Measurements from ENCODE around the gene ITGA8.
A peak's percentile ranks its signal among the peaks of the same experiment; 100 is the strongest.
"Not testable (repeated sequence)": the region's sequence is repeated elsewhere in the genome, so short reads cannot be mapped to it uniquely, and the experiment has no call there.

Gene ITGA8

DNA sequence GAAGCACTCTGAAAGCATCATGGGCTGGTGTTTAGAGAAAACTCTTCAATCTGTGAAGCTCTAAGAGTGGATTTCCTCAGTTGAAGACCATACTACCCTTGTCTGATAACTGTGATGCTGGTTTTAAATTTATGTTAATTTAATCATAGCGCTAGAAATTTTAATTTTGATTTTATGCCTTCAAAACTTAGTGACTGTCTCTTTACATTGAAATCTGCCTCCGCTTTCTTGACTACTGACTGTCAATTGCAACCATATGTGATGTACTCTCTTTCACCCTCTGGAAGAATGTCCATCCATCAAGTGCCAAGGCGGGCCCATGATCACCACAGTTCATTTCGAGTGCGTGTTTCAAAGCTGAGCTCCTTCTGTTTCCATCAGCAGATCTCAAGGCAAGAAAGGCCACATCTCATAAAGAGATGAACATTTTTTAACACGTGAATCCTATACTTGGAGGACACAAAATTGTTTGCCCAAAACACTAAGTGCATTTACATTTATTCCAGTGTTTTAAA, 147.1 kb downstream of the ITGA8 start:
- peaks cover 0 to 5% (median 0%) of the 10 kb centered on the region in 11 experiments; a peak in 4 of 22 replicates for H3K9me3 ChIP-seq (replicated peaks in 1 of 11)
- no peak overlapping the region for H3K27ac ChIP-seq
- H3K9ac ChIP-seq, result no peak overlapping the region
- no peak overlapping the region for H3K4me3 ChIP-seq
- no peaks in the 10 kb centered on the region for H3K27me3 ChIP-seq
- TF ChIP-seq Cebpa-rat (IDR thresholded peaks at IDR 0.05), result no peak
- no peaks in the 10 kb centered on the region for H4K20me1 ChIP-seq
- H3K4me2 ChIP-seq, result peak overlapping the region in 7 of 11 experiments; percentile 5 to 62 (median 52); a peak in 8 of 22 replicates
- peaks cover 16 to 54% (median 28%) of the 10 kb centered on the region in 10 experiments for H3K4me1 ChIP-seq
- H3K36me3 ChIP-seq, result peaks cover 0 to 90% (median 26%) of the 10 kb centered on the region in 11 experiments; a peak in 12 of 22 replicates

DNA sequence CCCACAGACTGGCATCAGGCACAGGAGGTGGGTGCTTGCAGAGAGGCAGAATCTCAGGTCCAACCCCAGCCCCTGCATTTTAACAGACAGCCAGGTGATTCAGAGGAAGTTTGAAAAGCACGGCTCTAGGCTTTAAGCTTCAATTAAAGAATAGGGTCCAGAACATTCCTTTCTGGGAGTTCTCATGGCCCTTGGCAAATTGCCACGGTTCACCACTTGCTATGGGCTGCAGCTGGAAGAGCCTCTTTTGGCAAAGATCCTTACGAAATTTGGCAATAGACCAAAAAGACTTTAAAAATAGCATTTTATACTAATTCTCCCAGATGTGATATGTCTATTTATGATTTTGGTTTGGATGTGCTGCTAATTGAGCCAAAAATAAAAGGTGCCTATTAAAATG, 148.1 kb downstream of the ITGA8 start:
- peaks cover 0 to 5% (median 0%) of the 10 kb centered on the region in 11 experiments; a peak in 4 of 22 replicates for H3K9me3 ChIP-seq (replicated peaks in 1 of 11)
- peaks cover 0 to 82% (median 17%) of the 10 kb centered on the region in 11 experiments; a peak in 12 of 22 replicates for H3K36me3 ChIP-seq
- H4K20me1 ChIP-seq, result no peaks in the 10 kb centered on the region
- H3K4me3 ChIP-seq, result no peak overlapping the region
- peak overlapping the region in 6 of 11 experiments; percentile 8 to 40 (median 22); a peak in 7 of 22 replicates for H3K27ac ChIP-seq
- no peak overlapping the region for H3K9ac ChIP-seq
- peak overlapping the region; percentile 42 to 68 (median 59) for H3K4me2 ChIP-seq
- peaks cover 22 to 61% (median 34%) of the 10 kb centered on the region in 10 experiments for H3K4me1 ChIP-seq
- TF ChIP-seq Cebpa-rat (IDR thresholded peaks at IDR 0.05), result no peak
- no peaks in the 10 kb centered on the region for H3K27me3 ChIP-seq

DNA sequence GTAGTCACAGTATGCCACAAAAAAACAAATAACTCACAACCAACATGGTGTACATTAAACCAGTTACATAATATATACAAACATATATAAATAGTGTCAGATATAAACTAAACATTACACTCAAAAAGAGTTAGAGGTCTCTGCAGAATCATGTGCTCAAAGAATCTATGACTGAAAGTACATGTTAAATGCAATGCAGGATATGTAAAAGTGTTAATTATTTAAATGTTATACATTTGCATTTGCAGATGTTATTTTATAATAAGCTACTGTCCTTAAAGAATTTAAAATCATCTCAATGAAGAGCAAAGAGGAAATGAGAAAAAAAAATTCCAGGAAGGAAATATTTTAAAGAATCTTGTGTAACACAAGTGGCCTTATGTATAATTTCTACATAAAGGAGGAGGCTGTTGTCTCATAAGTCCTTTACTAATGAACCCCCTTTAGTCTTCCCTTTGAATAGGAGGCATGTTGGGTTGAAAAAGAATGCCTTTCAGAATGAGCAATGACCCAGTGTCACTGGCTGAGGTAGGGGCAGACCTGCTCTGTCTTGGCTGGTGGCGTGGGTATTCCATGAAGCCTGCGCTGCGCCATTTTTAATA, 148.9 kb downstream of the ITGA8 start:
- H3K4me3 ChIP-seq, result no peak overlapping the region
- H3K27me3 ChIP-seq, result no peaks in the 10 kb centered on the region
- peaks cover 0 to 5% (median 0%) of the 10 kb centered on the region in 11 experiments; a peak in 4 of 22 replicates for H3K9me3 ChIP-seq (replicated peaks in 1 of 11)
- TF ChIP-seq Cebpa-rat (IDR thresholded peaks at IDR 0.05), result no peak
- peak overlapping the region; percentile 42 to 68 (median 59) for H3K4me2 ChIP-seq
- no peak overlapping the region for H3K9ac ChIP-seq
- peaks cover 0 to 81% (median 11%) of the 10 kb centered on the region in 11 experiments; a peak in 11 of 22 replicates for H3K36me3 ChIP-seq
- H3K4me1 ChIP-seq, result peaks cover 22 to 67% (median 34%) of the 10 kb centered on the region in 10 experiments
- peak overlapping the region in 6 of 11 experiments; percentile 8 to 40 (median 22); a peak in 8 of 22 replicates for H3K27ac ChIP-seq
- no peaks in the 10 kb centered on the region for H4K20me1 ChIP-seq

DNA sequence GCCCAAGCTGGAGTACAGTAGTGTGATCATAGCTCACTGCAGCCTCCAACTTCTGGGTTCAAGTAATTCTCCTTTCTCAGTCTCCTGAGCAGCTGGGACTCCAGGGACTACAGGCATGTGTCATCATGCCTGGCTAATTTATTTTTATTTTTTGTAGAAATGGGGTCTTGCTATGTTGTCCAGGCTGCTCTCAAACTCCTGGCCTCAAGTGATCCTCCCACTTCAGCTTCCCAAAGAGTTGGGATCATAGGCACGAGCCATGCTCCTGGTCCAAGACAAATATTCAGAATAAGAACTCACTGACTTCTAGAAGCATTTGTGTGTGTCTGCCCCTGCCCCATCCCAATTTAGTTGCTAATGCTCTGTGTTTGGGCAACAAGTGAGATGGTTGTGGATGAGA, 151.8 kb downstream of the ITGA8 start:
- H3K4me2 ChIP-seq, result peak overlapping the region; percentile 15 to 72 (median 57); a peak in 21 of 22 replicates
- no peaks in the 10 kb centered on the region for H4K20me1 ChIP-seq
- H3K36me3 ChIP-seq, result peaks cover 0 to 58% (median 6%) of the 10 kb centered on the region in 11 experiments; a peak in 10 of 22 replicates
- no peak overlapping the region for H3K4me3 ChIP-seq
- H3K9ac ChIP-seq, result no peak overlapping the region
- TF ChIP-seq Cebpa-rat (IDR thresholded peaks at IDR 0.05), result no peak
- peak overlapping the region in 7 of 11 experiments; percentile 2 to 53 (median 32); a peak in 9 of 22 replicates for H3K27ac ChIP-seq
- no peaks in the 10 kb centered on the region for H3K27me3 ChIP-seq
- H3K9me3 ChIP-seq (replicated peaks in 1 of 11), result peaks cover 0 to 5% (median 0%) of the 10 kb centered on the region in 11 experiments; a peak in 1 of 22 replicates
- peaks cover 31 to 85% (median 58%) of the 10 kb centered on the region in 10 experiments for H3K4me1 ChIP-seq

DNA sequence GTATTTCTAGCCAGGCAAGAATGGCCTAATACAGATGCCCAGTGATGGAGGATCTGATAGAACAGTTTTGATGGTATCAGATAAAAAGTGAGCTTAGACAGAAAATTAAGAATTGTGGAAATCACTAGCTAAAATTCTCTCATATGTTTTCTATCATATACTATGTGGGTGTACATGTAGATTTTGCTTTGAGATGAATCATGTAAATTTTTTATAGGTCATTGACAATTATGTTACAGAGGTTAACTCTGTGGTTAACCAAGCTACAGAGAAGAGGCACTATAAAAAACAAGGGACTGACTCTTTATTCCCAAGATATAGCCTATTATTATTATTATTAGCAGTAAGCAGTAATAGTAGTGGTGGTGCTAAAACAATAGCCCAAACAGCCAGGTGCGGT, 156.5 kb downstream of the ITGA8 start:
- H3K36me3 ChIP-seq, result peaks cover 0 to 55% (median 8%) of the 10 kb centered on the region in 11 experiments; a peak in 13 of 22 replicates
- no peak overlapping the region for H3K27ac ChIP-seq
- no peak for TF ChIP-seq Cebpa-rat (IDR thresholded peaks at IDR 0.05)
- no peak overlapping the region for H3K4me3 ChIP-seq
- H3K4me2 ChIP-seq, result peak overlapping the region; percentile 6 to 76 (median 55); a peak in 21 of 22 replicates
- H3K9ac ChIP-seq, result no peak overlapping the region
- peaks cover 0 to 4% (median 0%) of the 10 kb centered on the region in 11 experiments; a peak in 1 of 22 replicates for H3K9me3 ChIP-seq (replicated peaks in 1 of 11)
- H3K27me3 ChIP-seq, result no peaks in the 10 kb centered on the region
- no peaks in the 10 kb centered on the region for H4K20me1 ChIP-seq
- peaks cover 17 to 64% (median 38%) of the 10 kb centered on the region in 10 experiments for H3K4me1 ChIP-seq

DNA sequence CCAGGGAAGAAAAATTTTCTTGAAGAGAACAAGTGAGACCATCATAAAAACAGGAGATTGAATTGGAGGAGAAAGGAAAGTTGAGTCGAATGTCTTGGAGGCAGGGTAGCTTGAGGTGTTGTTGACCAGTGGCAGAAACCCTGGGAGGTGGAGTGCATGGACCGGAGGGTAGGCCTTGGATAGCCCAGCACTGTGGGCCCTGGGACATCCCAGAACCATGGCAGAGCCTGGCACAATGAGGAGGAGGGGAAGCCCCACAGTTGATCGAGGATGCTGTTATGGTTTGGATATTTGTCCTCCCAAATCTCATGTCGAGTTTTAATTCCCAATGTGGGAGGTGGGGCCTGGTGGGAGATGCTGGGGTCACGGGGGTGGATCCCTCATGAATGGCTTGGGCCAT, 157.1 kb downstream of the ITGA8 start:
- no peak overlapping the region for H3K9ac ChIP-seq
- H3K9me3 ChIP-seq (replicated peaks in 1 of 11), result peaks cover 0 to 4% (median 0%) of the 10 kb centered on the region in 11 experiments; a peak in 1 of 22 replicates
- no peak overlapping the region for H3K4me2 ChIP-seq
- TF ChIP-seq Cebpa-rat (IDR thresholded peaks at IDR 0.05), result no peak
- H3K4me1 ChIP-seq, result peaks cover 13 to 61% (median 31%) of the 10 kb centered on the region in 10 experiments
- no peaks in the 10 kb centered on the region for H3K27me3 ChIP-seq
- peaks cover 0 to 56% (median 15%) of the 10 kb centered on the region in 11 experiments; a peak in 13 of 22 replicates for H3K36me3 ChIP-seq
- H3K27ac ChIP-seq, result no peak overlapping the region
- H4K20me1 ChIP-seq, result no peaks in the 10 kb centered on the region
- H3K4me3 ChIP-seq, result no peak overlapping the region

DNA sequence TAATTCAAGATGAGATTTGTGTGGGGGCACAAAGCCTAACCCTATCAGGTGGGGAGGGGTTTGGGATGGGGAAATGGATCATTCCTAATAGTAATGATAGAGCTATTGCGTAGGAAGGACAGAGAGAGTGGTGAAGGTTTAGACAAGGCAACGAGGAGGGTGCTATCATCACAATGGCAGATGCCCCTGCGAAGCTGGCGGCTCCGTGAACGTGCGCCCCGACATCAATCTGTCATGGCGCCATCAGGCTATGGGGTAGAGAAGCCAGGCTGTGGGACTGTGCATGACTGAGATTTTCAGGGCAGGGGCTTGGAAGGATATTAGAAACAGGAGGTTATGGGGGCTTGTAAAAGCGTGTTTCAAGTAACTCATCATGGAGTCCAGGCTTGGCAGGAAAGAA, 157.6 kb downstream of the ITGA8 start:
- peaks cover 0 to 61% (median 20%) of the 10 kb centered on the region in 11 experiments; a peak in 13 of 22 replicates for H3K36me3 ChIP-seq
- H3K4me3 ChIP-seq, result no peak overlapping the region
- H4K20me1 ChIP-seq, result no peaks in the 10 kb centered on the region
- peaks cover 0 to 8% (median 0%) of the 10 kb centered on the region in 11 experiments; a peak in 1 of 22 replicates for H3K9me3 ChIP-seq (replicated peaks in 1 of 11)
- no peak overlapping the region for H3K4me2 ChIP-seq
- H3K27me3 ChIP-seq, result no peaks in the 10 kb centered on the region
- H3K4me1 ChIP-seq, result peaks cover 9 to 57% (median 26%) of the 10 kb centered on the region in 10 experiments; a peak in 19 of 20 replicates
- TF ChIP-seq Cebpa-rat (IDR thresholded peaks at IDR 0.05), result no peak
- H3K27ac ChIP-seq, result no peak overlapping the region
- H3K9ac ChIP-seq, result no peak overlapping the region

DNA sequence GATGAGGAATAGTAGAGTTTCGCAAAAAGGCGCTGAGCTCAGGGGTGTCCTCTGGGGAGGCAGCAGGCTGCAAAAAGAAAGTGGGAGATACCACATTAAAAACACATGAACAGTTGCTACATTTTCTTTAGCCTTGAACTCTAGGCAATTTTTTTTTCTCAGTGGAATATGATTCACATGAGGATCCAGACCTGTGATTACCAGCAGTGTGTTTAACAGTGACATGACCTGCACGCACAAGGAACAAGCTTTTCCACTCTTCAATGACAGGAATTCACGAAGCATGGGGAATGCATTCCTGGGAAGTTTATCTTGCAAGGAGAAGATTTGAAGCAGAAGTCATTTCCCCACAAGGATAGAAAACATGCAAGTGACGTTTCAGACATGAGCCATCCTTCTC, 161.6 kb downstream of the ITGA8 start:
- H3K4me3 ChIP-seq, result no peak overlapping the region
- H4K20me1 ChIP-seq, result no peaks in the 10 kb centered on the region
- H3K27ac ChIP-seq, result no peak overlapping the region
- no peaks in the 10 kb centered on the region for H3K27me3 ChIP-seq
- H3K36me3 ChIP-seq, result peaks cover 0 to 90% (median 44%) of the 10 kb centered on the region in 11 experiments; a peak in 15 of 22 replicates
- peak overlapping the region in 1 of 11 experiments; percentile 13; a peak in 1 of 22 replicates for H3K4me2 ChIP-seq
- no peak overlapping the region for H3K9ac ChIP-seq
- TF ChIP-seq Cebpa-rat (IDR thresholded peaks at IDR 0.05), result no peak
- H3K4me1 ChIP-seq, result peaks cover 0 to 21% (median 2%) of the 10 kb centered on the region in 10 experiments; a peak in 13 of 20 replicates
- peaks cover 0 to 33% (median 7%) of the 10 kb centered on the region in 11 experiments; a peak in 14 of 22 replicates for H3K9me3 ChIP-seq (replicated peaks in 1 of 11)

DNA sequence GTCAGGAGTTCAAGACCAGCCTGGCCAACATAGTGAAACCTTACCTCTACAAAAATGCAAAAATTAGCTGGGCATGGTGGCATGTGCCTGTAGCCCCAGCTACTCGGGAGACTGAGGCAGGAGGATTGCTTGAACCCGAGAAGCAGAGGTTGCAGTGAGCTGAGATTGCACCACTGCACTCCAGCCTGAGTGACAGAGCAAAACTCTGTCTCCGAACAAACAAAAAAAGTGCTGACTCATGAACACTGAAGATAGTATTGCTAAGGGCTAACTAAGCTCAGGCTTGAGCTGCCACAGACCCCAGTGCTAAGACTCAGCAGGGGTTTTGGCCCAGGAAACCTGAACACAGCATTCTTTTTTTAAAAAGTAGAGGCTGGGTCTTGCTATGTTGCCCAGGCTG, 162.6 kb downstream of the ITGA8 start:
- Histone ChIP-seq H3K36me3 (peaks cover 0 to 94% (median 54%) of the 10 kb centered on the region in 11 experiments; a peak in 15 of 22 replicates), H3K4me1 (peaks cover 0 to 14% (median 0%) of the 10 kb centered on the region in 10 experiments; a peak in 5 of 20 replicates), H3K9me3 (replicated peaks in 1 of 11) (peaks cover 0 to 37% (median 9%) of the 10 kb centered on the region in 11 experiments; a peak in 15 of 22 replicates)
- H3K4me3 ChIP-seq, H3K9ac ChIP-seq, H3K27ac ChIP-seq, H4K20me1 ChIP-seq, H3K4me2 ChIP-seq, H3K27me3 ChIP-seq: not testable (repeated sequence)
